GM21576 (cell line): Measurements from ENCODE around the gene DNAJC12.
"Not testable (repeated sequence)": the region's sequence is repeated elsewhere in the genome, so short reads cannot be mapped to it uniquely, and the experiment has no call there.

Experiments
- ATAC-seq: cut with Tn5 transposase; IDR thresholded peaks from one replicate; pipeline ENCODE4 v1.9.1; 2021; ENCODE audit warnings: mild to moderate bottlenecking, moderate library complexity; ENCODE audit not compliant: unreplicated experiment

Gene DNAJC12

GRCh38 chr10:67841737-67842136 lies 3.7 kb upstream of the DNAJC12 start:
- ATAC-seq, result no peak

DNA sequence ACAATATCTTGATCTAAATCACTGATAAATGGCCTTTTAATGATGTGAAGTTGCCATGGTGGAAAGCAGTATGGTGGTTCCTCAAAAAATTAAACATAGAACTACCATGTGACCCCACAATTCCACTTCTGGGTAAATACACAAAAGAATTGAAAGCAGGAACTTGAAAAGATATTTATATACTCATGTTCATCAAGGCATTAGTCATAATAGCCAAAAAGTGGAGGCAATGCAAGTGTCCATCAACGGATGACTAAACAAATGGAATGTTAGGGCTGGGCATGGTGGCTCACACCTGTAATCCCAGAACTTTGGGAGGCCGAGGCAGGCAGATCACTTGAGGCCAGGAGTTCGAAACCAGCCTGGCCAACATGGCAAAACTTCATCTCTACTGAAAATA lies 2.0 kb upstream of the DNAJC12 start:
- ATAC-seq, result no peak

GRCh38 chr10:67839511-67839910 lies 1.5 kb upstream of the DNAJC12 start:
- not testable (repeated sequence) for ATAC-seq

- no peak for ATAC-seq
Observed at GRCh38 chr10:67836972-67837371, 1.0 kb downstream of the DNAJC12 start.

DNA sequence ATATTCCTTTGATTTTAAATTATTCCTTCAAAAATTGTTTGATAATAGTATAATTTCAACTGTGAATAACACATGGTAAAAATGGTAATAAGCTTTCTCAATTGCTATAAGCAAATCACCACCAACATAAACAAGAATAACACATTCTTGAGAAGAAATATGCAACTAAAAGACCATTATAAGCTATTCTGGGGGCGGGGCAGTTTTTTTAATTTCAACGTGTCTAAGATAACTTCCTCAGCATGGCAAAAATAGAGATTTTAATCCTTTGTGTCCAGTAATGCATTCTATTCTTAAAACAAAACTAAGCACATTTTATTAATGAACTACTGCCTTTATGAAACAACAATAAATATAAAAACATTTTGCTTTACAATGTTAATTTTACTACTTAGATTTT lies 1.5 kb downstream of the DNAJC12 start:
- ATAC-seq, result no peak

DNA sequence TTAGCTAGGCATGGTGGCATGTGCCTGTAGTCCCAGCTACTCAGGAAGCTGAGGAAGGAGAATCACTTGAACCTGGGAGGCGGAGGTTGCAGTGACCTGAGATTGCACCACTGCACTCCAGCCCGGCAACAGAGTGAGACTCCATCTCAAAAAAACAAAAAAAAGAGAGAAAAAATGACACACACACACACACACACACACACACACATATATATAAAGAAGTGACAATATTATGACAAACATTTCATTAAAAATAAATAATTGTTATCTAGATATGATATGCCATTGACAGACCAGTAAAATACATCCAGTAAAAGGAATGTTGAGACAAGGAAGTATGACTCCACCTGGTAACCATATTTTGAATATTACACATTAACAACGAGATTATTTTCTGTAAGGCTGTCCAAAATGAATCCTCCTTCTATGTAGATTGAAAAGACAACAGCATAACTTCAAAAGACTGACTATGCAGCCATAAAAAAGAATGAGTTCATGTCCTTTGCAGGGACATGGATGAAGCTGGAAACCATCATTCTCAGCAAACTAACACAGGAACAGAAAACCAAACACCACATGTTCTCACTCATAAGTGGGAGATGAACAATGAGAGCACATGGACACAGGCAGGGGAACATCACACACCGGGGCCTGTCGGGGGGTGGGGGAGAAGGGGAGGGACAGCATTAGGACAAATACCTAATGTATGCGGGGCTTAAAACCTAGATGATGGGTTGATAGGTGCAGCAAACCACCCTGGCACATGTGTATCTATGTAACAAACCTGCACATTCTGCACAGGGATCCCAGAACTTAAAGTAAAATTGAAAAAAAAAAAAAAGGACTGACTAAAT lies 2.2 kb downstream of the DNAJC12 start:
- not testable (repeated sequence) for ATAC-seq

DNA sequence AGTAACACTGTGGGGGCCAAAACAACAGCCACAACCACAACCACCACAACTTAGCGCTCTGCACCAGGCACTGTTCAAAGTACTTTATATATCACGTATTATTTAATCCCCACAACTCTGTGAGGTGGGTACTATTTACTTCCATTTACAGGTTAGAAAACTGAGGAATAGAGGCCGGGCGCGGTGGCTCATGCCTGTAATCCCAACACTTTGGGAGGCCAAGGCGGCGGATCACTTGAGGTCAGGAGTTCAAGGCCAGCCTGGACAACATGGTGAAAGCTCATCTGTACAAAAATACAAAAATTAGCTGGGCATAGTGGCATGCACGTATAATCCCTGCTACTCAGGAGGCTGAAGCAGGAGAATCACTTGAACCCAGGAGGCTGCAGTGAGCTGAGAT lies 3.6 kb downstream of the DNAJC12 start:
- ATAC-seq, result no peak

DNA sequence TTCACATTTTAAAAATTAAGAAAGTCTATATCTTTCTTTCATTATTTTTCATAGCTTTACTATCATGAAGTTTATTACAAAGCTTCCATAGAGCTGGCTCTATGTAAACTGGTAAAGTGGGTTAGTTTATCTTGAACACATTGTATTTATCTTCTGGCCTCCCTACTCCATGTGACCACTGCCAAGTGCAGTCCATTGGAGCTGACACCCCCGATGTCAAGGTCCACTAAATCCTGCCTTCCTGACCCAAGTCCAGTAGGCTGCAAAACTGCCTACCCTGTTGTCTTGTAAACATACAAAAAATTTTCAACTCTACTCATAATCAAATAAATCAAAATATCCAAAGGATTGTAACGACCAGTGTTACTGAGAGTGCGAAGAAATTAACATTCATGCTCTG lies 10.2 kb downstream of the DNAJC12 start:
- ATAC-seq, result no peak

GRCh38 chr10:67819768-67820204 lies 18.2 kb downstream of the DNAJC12 start:
- peak; percentile 49 for ATAC-seq

DNA sequence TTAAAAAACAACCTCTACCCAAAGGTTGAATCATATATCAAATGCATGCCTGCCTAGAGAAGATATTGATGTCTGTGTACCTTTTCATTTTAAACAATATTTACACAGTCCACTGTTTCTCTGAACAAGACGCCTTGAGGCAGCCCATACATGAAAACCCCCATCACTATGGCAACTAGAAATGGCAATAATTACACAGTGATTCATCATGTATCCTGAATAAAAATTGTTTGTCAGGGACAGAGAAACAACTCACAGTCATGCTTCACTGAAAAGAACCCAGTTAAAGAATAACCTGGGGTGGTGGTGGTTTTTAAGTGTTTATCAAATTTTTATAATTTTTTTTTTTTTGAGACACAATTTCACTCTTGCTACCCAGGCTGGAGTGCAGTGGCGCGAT lies 19.7 kb downstream of the DNAJC12 start:
- no peak for ATAC-seq

DNA sequence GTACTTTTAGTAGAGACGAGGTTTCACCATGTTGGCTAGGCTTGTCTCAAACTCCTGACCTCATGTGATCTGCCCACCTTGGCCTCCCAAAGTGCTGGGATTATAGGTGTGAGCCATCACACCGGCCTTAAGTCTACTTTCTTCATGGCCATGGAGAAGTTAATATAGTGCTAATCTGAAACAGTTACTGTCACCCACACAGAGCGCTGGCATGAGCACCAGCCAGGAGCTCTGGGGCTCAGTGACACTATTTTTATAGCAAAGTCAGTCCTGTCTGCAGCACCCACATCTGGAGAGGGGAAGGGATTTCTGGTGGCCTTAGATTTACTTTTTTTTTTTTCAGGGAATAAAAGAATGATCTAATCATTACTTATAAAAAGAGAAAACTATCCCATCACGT lies 21.3 kb downstream of the DNAJC12 start:
- no peak for ATAC-seq

DNA sequence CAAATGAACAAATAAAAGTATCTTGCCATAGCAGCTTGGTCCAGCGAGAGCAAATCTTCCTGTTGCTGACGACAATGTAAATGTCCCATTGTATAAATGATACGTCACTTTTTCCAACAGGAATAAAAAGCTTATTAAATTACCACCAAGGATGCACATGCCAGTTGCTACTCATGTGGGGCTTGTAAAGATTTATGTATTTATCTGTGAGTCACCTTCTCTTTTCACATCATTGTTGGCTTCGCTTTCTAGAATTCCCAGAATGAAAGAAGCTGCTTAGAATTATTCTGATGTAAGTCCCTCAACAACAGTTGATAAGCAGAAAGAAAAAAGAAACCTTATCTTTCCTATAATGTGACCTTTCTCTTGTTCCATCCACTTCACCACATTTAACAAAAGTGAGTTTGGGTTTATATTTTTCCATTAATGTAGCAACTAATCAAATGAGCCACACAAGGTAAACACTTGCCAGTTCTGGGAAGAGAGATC lies 22.4 kb downstream of the DNAJC12 start:
- no peak for ATAC-seq

DNA sequence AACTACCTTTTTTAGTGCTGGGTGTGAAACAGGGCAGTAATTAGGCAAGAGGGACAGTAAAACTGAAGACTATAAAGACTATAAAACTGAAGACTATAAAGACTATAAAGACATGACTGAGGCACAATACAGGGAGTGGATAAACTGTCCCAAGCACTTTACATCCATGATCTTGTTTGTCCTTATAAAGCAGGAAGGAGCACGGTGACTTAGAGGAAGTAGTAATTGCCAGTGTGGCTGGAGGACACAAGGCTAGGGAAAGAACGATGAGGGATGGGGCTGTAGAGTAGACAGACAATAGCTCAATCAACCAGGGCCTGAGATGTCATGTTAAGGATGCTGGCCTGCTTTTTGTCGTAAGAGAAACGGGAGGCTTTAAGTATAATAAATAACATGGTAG lies 26.0 kb downstream of the DNAJC12 start:
- ATAC-seq, result no peak

- ATAC-seq, result no peak
Observed at GRCh38 chr10:67809107-67809506, 28.9 kb downstream of the DNAJC12 start.

DNA sequence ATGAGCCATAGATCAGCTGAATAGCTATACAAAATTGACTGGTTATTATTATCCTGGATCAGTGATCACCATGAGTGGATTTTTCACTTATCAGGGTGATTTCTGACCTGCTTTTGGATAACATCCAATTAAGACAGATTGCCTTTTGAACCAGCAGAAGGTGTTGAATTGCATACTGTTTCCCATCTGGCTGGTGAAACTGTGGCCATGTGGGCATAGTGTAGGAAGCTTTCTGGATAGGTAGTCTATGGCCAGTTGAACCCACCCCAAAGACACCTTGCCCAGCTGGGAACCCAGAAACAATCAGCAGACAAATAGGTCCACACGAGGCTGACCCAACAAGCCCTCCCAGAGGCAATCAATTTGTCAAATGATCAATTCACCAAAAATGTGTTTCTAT lies 29.3 kb downstream of the DNAJC12 start:
- ATAC-seq, result no peak

GRCh38 chr10:67807855-67808456 lies 30.0 kb downstream of the DNAJC12 start:
- no peak for ATAC-seq

DNA sequence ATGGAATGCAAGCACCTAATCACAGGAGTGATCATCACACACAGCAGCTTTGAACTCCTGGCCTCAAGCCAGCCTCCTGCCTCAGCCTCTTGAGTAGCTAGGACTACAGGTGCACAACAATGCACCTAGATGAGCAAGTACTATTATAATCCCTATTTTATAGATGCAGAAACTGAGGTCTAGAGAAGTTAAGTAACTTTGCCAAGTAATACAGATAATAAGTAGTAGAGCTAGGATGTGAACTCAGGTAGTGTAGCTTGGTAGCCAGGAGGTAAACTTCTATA lies 33.7 kb downstream of the DNAJC12 start:
- ATAC-seq, result no peak

DNA sequence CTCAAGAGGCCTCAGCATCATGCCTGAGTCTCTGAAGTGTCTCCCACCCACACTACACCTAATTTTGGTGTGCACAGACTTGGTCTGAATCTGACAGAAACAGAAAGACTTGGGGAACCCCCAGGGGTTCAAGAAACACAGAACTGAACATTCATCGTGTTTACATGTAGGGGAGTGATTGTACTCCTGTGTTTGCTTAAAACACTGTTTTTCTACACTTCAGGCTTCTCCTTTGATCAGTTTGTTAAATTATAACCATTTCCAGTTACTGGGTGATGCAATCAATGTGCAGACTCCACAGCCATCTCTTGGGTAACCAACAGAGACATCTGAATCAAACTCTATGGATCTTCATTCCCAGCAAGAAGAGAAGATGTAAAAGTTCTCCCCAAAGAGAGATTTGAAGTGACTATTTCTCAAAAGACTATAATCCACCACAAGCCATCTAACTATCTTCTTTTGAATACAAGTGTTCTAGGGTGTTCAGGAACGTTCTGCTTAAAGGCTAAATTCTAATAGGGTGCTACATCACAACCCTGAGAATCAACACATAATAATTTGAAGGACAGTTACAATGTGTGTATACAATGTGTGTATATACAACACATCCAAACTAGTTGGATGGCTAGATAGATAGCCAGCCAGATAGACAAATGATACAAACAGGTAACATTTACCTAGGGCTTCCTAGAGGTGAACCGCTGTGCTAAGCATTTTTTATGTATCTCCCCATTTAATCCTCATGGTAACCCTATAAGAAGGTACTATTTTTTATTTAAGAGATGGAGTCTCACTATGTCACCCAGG lies 34.2 kb downstream of the DNAJC12 start:
- ATAC-seq, result peak; percentile 77

DNA sequence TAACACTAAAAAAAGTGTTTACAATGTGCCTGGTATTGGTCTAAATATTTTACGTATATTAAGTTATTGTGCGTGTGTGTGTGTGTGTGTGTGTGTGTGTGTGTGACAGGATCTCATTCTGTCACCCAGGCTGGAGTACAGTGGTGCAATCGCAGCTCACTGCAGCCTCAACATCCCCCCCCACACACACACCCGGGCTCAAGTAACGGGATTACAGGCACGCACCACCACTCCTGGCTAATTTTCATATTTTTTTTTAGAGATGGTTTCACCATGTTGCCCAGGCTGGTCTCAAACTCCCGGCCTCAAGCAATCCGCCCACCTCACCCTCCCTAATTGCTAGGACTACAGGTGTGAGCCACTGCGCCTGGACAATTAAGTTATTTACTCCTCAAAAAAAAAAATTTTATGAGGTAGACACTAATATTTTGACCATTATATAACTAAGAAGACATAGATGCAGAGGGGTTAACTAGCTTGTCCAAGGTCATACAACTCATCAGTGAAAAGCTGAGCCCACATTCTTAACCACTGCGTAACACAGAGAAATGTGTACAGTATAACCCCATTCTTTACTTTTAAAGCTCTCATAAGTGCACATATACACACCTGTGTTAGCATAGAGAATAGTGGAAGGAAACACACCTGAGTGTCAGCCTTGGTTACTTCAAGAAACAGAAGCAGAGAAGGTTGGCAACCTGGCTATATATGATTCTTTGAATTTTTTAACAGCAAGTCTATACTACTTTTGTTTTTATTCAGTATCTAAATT lies 35.0 kb downstream of the DNAJC12 start:
- ATAC-seq, result peak; percentile 40

- ATAC-seq, result no peak
Observed at GRCh38 chr10:67801118-67801517, 36.9 kb downstream of the DNAJC12 start.

- ATAC-seq, result no peak
Observed at GRCh38 chr10:67794909-67795460, 43.0 kb downstream of the DNAJC12 start.
